K562 (cell line): ENCODE measurements around the gene RBPJ. TPM values are rescaled to one million over a fixed set of nuclear protein-coding genes. Genes with fewer than 3 reads are reported as not detected.

Experiments used
- ARID3B ChIP-seq: fragments of 250-450 bp; sonication (Bioruptor Pico); IDR thresholded peaks from 2 replicates; pipeline ENCODE4 v1.4.0; 2020; ENCODE audit warnings: borderline replicate concordance
- ARNT ChIP-seq, 2 experiments: fragments of 450-650 bp; IDR thresholded peaks; 2 replicates each; pipeline ENCODE4 v1.6.1; 2016; ENCODE audit warnings: mild to moderate bottlenecking in 1 of 2
- BRCA1 ChIP-seq, 2 experiments: fragments of 450-650 bp in 1 of 2; sonication (generic) in 1 of 2; formaldehyde crosslinking in 1 of 2; IDR thresholded peaks; 2 replicates each; pipeline versions ENCODE4 v1.5.0 to v1.6.1; 2017 to 2020; ENCODE audit warnings: mild to moderate bottlenecking in 1 of 2, missing genetic modification reagents in 1 of 2
- CAMTA2 ChIP-seq: fragments of 250-450 bp; sonication (Bioruptor Pico); conservative IDR thresholded peaks from 2 replicates; pipeline ENCODE4 v1.5.1; 2022
- CHAMP1 ChIP-seq: fragments of 450-650 bp; IDR thresholded peaks from 2 replicates; pipeline ENCODE4 v1.6.1; 2016; ENCODE audit warnings: mild to moderate bottlenecking
- DACH1 ChIP-seq: fragments of 450-650 bp; IDR thresholded peaks from 2 replicates; pipeline ENCODE4 v1.6.1; 2018; ENCODE audit not compliant: partially characterized antibody
- ETS2 ChIP-seq: IDR thresholded peaks from 2 replicates; pipeline ENCODE4 v1.6.1; 2016; ENCODE audit warnings: borderline replicate concordance, missing genetic modification characterization, mild to moderate bottlenecking, moderate library complexity, missing compliant biosample characterization; ENCODE audit not compliant: poor library complexity, severe bottlenecking
- FOXP4 ChIP-seq: sonication (generic); formaldehyde crosslinking; IDR thresholded peaks from 2 replicates; pipeline ENCODE4 v1.8.0; 2022; ENCODE audit warnings: mild to moderate bottlenecking, missing genetic modification reagents, borderline replicate concordance
- HDAC8 ChIP-seq: fragments of 450-650 bp; IDR thresholded peaks from 2 replicates; pipeline ENCODE4 v1.6.1; 2016; ENCODE audit warnings: mild to moderate bottlenecking, missing genetic modification characterization, moderate library complexity, missing compliant biosample characterization
- IRF2 ChIP-seq: sonication (generic); formaldehyde crosslinking; IDR thresholded peaks from 2 replicates; pipeline ENCODE4 v1.8.1; 2022; ENCODE audit warnings: mild to moderate bottlenecking, missing genetic modification reagents
- KAT2B ChIP-seq: IDR thresholded peaks from one replicate; pipeline ENCODE4 v1.6.1; 2012; ENCODE audit warnings: low read depth, mild to moderate bottlenecking, control low read depth, inconsistent platforms, low read length, moderate library complexity
- KAT7 ChIP-seq: sonication (generic); formaldehyde crosslinking; IDR thresholded peaks from 2 replicates; pipeline ENCODE4 v1.8.0; 2022; ENCODE audit warnings: missing genetic modification reagents, mild to moderate bottlenecking, borderline replicate concordance
- KDM2B ChIP-seq: fragments of 250-450 bp; sonication (Bioruptor Pico); IDR thresholded peaks from 2 replicates; pipeline ENCODE4 v1.8.0; 2021; ENCODE audit warnings: mild to moderate bottlenecking, moderate library complexity
- KLF1 ChIP-seq: fragments of 450-650 bp; IDR thresholded peaks from 2 replicates; pipeline ENCODE4 v1.6.1; 2016; ENCODE audit warnings: missing genetic modification characterization, missing compliant biosample characterization
- MBD2 ChIP-seq: sonication (generic); IDR thresholded peaks from 2 replicates; pipeline ENCODE4 v1.6.1; 2016; ENCODE audit warnings: low read depth, borderline replicate concordance
- MTA1 ChIP-seq: fragments of 450-650 bp; IDR thresholded peaks from 2 replicates; pipeline ENCODE4 v1.6.1; 2017; ENCODE audit warnings: borderline replicate concordance
- MXI1 ChIP-seq: IDR thresholded peaks from 2 replicates; pipeline ENCODE4 v1.6.1; 2011; ENCODE audit warnings: low read depth, mild to moderate bottlenecking, improper control_type of control experiment, low read length
- RAD21 ChIP-seq, 2 experiments: fragments of 250-450 bp in 1 of 2; fragments of 450-650 bp in 1 of 2; sonication (Bioruptor Pico) in 1 of 2; formaldehyde crosslinking in 1 of 2; IDR thresholded peaks in 1 of 2; conservative IDR thresholded peaks in 1 of 2; 2 replicates each; pipeline versions ENCODE4 v1.4.0 to v1.8.0; 2020 to 2022; ENCODE audit warnings: mild to moderate bottlenecking in 2 of 2, moderate library complexity in 1 of 2
- SIN3B ChIP-seq: fragments of 450-650 bp; IDR thresholded peaks from 2 replicates; pipeline ENCODE4 v1.6.1; 2017; ENCODE audit warnings: low read depth, mild to moderate bottlenecking, moderate library complexity
- SMC3 ChIP-seq: conservative IDR thresholded peaks from 2 replicates; pipeline ENCODE4 v1.6.1; 2011; ENCODE audit warnings: low read depth, low read length, improper control_type of control experiment; ENCODE audit not compliant: insufficient read depth
- SNIP1 ChIP-seq: fragments of 450-650 bp; IDR thresholded peaks from 2 replicates; pipeline ENCODE4 v1.7.1; 2017; ENCODE audit warnings: low read depth, mild to moderate bottlenecking
- TEAD2 ChIP-seq: fragments of 450-650 bp; IDR thresholded peaks from 2 replicates; pipeline ENCODE4 v1.6.1; 2016; ENCODE audit warnings: missing genetic modification characterization, control low read depth, missing compliant biosample characterization
- XRCC4 ChIP-seq: IDR thresholded peaks from one replicate; pipeline ENCODE4 v1.6.1; 2011; ENCODE audit not compliant: insufficient read depth, insufficient read length; ENCODE audit errors: extremely low read depth
- ZNF23 ChIP-seq: fragments of 250-450 bp; sonication (Bioruptor Pico); IDR thresholded peaks from 2 replicates; pipeline ENCODE4 v1.4.0; 2020; ENCODE audit warnings: mild to moderate bottlenecking
- polyA plus RNA-seq, 8 experiments: library from polyadenylated mRNA; depleted of rRNA in 4 of 8; stranded (reverse) in 5 of 8; unstranded in 3 of 8; fragments of >200 nt; fragmentation: Nextera tagmentation in 2 of 8; fragmentation: Illumina TruSeq in 1 of 8; extraction: Ambion mirVana in 2 of 8; extraction: Trizol in 1 of 8; gene quantifications; 2 replicates each; pipeline versions ENCODE4 v1.2.1 to v1.2.3, GENCODE V29; 2011 to 2014; ENCODE audit warnings: inconsistent platforms in 1 of 8, missing spikeins in 1 of 8
- total RNA-seq, 7 experiments: library from RNA; depleted of rRNA in 6 of 7; stranded (reverse); fragments of >200 nt in 6 of 7; fragmentation: Illumina TruSeq in 2 of 7; extraction: Trizol in 2 of 7; gene quantifications; 2 replicates each; pipeline versions ENCODE4 v1.2.1 to v1.2.3, GENCODE V29; 2011 to 2021; ENCODE audit warnings: low replicate concordance in 1 of 7

RBPJ gene
- total and polyA plus RNA-seq, 9 of the 15 experiments (the other 6 are each of a cell fraction or from before 2014, with no cell fraction given), result 17.2 to 49.4 (median 33.8) TPM

GRCh38 chr4:26330186-26330787 lies 9.5 kb downstream of the RBPJ start (continued):
- TF ChIP-seq MBD2 (no peak), ZNF23 (no peak), HDAC8 (no peak), SNIP1 (no peak), BRCA1 (IDR thresholded peaks at IDR 0.05) (no peak), BRCA1 (CRISPR knock-in tag; IDR thresholded peaks at IDR 0.05) (no peak), CAMTA2 (no peak), MXI1 (no peak), KLF1 (tag) (no peak), ARID3B (CRISPR knock-in tag) (no peak), DACH1 (no peak), MTA1 (no peak), KDM2B (CRISPR knock-in tag) (no peak), SMC3 (peak; percentile 32; the same call in 1 of the 2 replicates), ETS2 (tag) (no peak), RAD21 (CRISPR knock-in tag; conservative IDR thresholded peaks at IDR 0.05 in 1 of 2, IDR thresholded peaks at IDR 0.05 in 1 of 2) (peak; percentile 64 to 75), TEAD2 (tag) (no peak), FOXP4 (no peak), XRCC4 (no peak), KAT2B (no peak), KAT7 (no peak), IRF2 (CRISPR knock-in tag) (no peak), SIN3B (no peak), CHAMP1 (no peak), ARNT (IDR thresholded peaks at IDR 0.05) (no peak)
